ENCODE measurements around the gene CFAP119.

- no peak for TF ChIP-seq POLR2A (IDR thresholded peaks at IDR 0.05; ENCODE audit: low read depth, low read length)
- no peak for TF ChIP-seq POLR2AphosphoS5 (IDR thresholded peaks at IDR 0.05; ENCODE audit: low read depth, low read length)
- no peak for TF ChIP-seq TAF1 (IDR thresholded peaks at IDR 0.05; ENCODE audit: low read depth, low read length)
- TF ChIP-seq SPI1 (IDR thresholded peaks at IDR 0.05; ENCODE audit: low read depth, low read length): no peak
- no peak for TF ChIP-seq PAX5 (IDR thresholded peaks at IDR 0.05; ENCODE audit: insufficient read depth, low read length, severe bottlenecking)
- TF ChIP-seq POU2F2 (IDR thresholded peaks at IDR 0.05; ENCODE audit: low read depth, low read length): no peak
These were observed 15.2 kb downstream of the CFAP119 start for GRCh38 chr16:30746638-30747175.
